Measurements from ENCODE around the gene VGF. TPM values are rescaled to one million over a fixed set of nuclear protein-coding genes. Genes with fewer than 3 reads are reported as not detected.

The VGF gene
- under 0.01 and 0.34 TPM in 2 replicates for total RNA-seq

DNA sequence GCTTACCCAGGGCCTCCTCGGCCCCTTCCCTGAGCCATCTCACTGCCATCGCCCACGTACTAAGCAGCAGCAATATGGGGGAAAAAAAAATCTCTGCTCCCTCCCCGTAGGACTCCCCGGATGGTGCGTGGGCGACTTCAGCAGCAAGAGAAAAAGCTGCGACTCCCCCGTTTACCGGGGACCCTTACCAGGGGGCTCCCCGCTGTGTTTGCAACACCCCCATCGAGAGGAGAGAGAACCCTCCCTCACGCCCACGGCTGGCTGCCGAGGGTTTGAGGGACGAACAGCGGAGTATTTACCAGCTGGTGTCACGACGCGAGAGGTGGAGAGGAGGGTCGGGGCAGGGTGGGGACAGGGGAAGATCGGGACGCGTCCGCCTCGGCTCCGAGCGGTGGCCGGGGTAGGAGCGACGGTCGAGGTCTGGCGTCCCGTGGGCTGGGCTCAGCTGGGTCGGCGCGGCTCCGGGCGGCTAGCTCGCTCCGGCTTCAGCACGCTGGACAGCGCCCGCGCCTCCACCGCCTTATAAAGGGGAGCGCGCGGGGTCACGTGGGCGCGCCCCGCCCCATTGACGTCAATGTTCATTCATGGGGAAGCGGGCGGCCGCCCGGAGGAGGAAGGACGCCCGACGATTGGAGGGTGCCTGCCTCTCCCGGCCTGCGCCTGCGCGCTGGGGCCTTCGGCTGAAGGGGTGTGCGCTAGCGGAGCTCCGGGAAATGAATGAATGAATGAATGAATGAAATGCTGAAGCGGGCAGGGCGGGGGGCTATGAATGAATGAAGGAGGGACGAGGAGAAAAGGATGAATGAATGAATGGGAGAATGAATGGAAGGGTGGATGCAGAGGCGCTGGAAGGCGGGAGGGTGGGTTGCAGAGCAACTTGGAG, at the start of gene VGF:
TSS of gene VGF (minus strand) at position 495 of the 883 bp plus-strand sequence. CDS start 726 bp downstream, outside the sequence.

DNA sequence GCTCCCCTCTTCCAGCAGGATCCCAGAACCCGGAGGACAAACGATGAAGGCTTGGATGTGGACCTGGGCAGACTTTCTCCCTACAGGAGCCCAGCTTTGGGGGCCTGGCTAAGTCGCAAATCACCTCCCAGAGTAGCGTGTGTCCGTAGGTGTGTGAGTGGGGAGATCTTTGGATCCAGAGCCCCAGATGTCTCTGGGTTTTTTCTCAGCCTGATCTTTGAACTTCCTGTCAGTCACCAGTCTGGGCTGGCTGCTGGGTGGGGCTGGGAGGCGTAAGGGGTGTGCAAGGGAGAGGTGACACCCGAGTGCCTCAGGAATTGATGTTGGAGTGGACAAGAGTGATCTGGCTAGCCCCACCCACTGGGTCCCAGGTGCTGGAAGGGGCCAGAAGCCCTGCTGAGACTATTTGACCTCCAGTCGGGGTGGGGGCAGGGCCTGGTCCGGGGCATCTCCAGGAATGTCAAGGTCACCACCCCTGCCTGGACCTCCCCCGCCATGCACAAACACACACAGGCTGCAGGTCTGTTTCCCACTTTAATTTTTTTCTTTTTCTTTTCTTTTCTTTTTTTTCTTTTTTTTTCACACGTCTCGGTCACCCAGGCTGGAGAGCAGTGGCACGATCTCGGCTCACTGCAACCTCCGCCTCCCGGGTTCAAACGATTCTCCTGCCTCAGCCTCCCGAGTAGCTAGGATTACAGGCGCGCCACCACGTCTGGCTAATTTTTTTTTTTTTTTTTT, 35.7 kb upstream of the VGF start, which contains the start of gene MOGAT3:
TSS of gene MOGAT3 (minus strand) at position 175 of the 738 bp plus-strand sequence. CDS start 182 bp downstream, outside the sequence.

DNA sequence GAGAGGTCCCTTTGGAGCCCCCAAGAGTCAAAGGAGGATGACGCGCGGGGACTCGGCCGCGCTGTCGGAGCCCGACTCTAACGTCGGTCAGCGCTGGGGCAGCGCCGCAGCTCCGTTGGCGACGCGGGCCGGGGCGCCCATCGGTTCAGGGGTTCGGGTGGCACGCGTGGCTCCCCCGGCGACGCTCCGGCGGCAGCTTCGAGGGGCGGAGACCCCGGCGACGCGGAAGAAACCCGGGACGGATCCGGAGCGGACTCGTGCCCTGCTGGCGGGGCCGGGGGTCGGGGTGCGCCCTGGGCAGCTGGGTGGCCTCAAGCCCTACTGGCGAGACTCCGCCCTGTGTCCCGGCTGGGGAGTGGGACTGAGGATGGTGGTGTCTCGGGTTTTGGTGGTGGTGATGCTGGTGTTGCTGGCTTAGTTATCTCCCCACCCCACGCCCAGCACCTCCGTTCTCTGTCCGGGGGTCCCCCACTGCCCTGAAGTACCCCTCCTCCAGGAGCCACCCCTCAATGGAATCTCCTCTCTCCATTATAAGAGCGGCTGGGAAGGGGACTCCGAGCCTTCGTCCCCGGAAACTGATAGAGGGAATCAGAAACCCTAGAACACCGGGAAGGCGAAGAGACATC, 14.9 kb upstream of the VGF start, which contains the start of gene NAT16:
TSS of gene NAT16 (minus strand) at position 164 of the 626 bp plus-strand sequence. CDS start 5,486 bp downstream, outside the sequence.

DNA sequence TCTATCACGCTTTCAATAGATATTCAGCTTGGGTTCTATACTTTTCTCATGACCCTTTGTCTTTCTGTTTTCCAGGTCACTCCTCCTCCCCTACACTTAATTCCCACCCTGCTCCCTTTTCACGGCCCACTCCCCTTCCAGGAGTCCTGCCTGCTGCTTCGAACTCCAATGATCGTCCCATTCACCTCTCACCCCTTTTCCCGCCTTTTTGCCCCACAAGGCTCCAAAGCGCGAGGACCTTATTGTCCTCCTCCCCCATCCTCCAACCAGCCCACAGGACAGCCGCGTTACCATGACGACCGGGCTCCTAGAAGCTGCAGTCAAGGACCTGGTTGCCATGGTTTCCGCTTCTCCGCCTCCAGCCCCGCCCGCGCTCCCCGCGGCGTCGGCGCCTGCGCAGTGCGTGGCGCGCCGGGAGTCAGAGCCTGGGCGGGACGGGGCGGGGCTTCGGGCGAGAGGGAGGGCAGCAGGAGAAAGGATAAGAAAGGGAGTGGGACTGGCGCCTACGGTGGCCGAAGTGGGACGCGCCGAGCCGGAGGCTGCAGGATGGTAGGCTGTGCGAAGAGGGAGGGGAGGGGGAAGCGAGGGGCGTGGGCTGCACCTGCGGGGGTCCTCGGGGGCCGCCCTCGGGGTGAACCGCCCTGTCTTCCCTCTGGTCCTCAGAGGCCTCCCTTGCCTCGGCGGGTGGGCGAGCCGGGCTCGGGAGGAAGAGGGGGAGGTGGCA, 11.2 kb downstream of the VGF start, which contains the start of gene AP1S1:
TSS of gene AP1S1 (plus strand) at position 508 of the 724 bp plus-strand sequence. CDS start at position 547, 39 bp downstream.

DNA sequence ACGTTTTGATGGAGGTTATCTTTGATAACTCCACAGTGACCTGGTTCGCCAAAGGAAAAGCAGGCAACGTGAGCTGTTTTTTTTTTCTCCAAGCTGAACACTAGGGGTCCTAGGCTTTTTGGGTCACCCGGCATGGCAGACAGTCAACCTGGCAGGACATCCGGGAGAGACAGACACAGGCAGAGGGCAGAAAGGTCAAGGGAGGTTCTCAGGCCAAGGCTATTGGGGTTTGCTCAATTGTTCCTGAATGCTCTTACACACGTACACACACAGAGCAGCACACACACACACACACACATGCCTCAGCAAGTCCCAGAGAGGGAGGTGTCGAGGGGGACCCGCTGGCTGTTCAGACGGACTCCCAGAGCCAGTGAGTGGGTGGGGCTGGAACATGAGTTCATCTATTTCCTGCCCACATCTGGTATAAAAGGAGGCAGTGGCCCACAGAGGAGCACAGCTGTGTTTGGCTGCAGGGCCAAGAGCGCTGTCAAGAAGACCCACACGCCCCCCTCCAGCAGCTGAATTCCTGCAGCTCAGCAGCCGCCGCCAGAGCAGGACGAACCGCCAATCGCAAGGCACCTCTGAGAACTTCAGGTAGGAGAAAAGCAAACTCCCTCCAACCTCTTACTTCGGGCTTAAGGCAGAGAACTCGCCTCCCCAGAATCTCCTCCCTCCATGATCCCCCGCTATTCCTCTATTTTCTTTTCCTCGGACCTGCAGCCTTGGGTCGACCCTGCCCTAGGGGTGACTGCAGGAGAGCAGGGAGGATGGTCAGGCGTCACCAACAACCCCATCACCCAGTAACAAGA, 38.5 kb downstream of the VGF start, which contains the start of gene SERPINE1:
TSS of gene SERPINE1 (plus strand) at position 454 of the 809 bp plus-strand sequence. CDS start 1,290 bp downstream, outside the sequence.

Other genes with a start within 250 kb of the VGF start
- gene MUC3A, start 216.0 kb downstream of the VGF start, total RNA-seq: not detected in 2 replicates
- gene MUC12, start 196.0 kb downstream of the VGF start, total RNA-seq: not detected in 2 replicates
- gene MUC17, start 145.5 kb downstream of the VGF start, total RNA-seq: not detected in 2 replicates
- gene TRIM56, start 80.1 kb downstream of the VGF start, total RNA-seq: 5.1 and 20.1 TPM in 2 replicates
- gene SERPINE1, start 38.5 kb downstream of the VGF start, total RNA-seq: 18.5 and 176 TPM in 2 replicates
- 107 and 116 TPM in 2 replicates for gene AP1S1, start 11.1 kb downstream of the VGF start, total RNA-seq
- not detected in 2 replicates for gene NAT16, start 14.7 kb upstream of the VGF start, total RNA-seq
- gene MOGAT3, start 35.5 kb upstream of the VGF start, total RNA-seq: not detected in 2 replicates
- gene PLOD3, start 52.0 kb upstream of the VGF start, total RNA-seq: 33.5 and 74.0 TPM in 2 replicates
- gene ZNHIT1, start 52.6 kb upstream of the VGF start, total RNA-seq: 47.1 and 63.2 TPM in 2 replicates
- gene CLDN15, start 72.2 kb upstream of the VGF start, total RNA-seq: 2.4 and 5.1 TPM in 2 replicates
- gene FIS1, start 79.5 kb upstream of the VGF start, total RNA-seq: 104 and 109 TPM in 2 replicates
- 6.8 and 16.3 TPM in 2 replicates for gene IFT22, start 156.2 kb upstream of the VGF start, total RNA-seq
- gene COL26A1, start 197.3 kb upstream of the VGF start, total RNA-seq: not detected in 2 replicates